IPS DF 6.9 (cell line): ENCODE measurements around the gene SMIM38.
A peak's percentile ranks its signal among the peaks of the same experiment; 100 is the strongest.

Source experiments
- DNase-seq: peaks from one replicate; pipeline ENCODE4 v3.0.0-alpha.2; 2013; ENCODE audit warnings: low read depth, low spot score
- H3K27ac ChIP-seq: one replicate; pipeline ENCODE4 v1.5.1; 2013; ENCODE audit warnings: low read length, control low read depth
- H3K27me3 ChIP-seq: 2 replicates; pipeline ENCODE4 v1.6.1; 2013; ENCODE audit warnings: mild to moderate bottlenecking, low read length; ENCODE audit not compliant: control insufficient read depth, insufficient read depth
- H3K36me3 ChIP-seq: 2 replicates; pipeline ENCODE4 v1.6.1; 2013; ENCODE audit warnings: low read length; ENCODE audit not compliant: control insufficient read depth, insufficient read depth
- H3K4me1 ChIP-seq: 2 replicates; pipeline ENCODE4 v1.6.1; 2013; ENCODE audit warnings: low read length; ENCODE audit not compliant: control insufficient read depth, insufficient read depth
- H3K4me3 ChIP-seq: 2 replicates; pipeline ENCODE4 v1.5.1; 2013; ENCODE audit warnings: mild to moderate bottlenecking, low read length
- H3K9me3 ChIP-seq: 2 replicates; pipeline ENCODE4 v1.6.1; 2013; ENCODE audit warnings: low read length, inconsistent platforms; ENCODE audit not compliant: control insufficient read depth, insufficient read depth
- WGBS: extraction: QIAGEN DNeasy Blood & Tissue Kit; methylation state at CpG from one replicate; pipeline ENCODE4 v1.1.7; 2013; ENCODE audit warnings: mixed read lengths, missing lambda C conversion rate; ENCODE audit not compliant: insufficient read length, insufficient coverage; 5-methylcytosine and 5-hydroxymethylcytosine counted together

The SMIM38 gene

DNA sequence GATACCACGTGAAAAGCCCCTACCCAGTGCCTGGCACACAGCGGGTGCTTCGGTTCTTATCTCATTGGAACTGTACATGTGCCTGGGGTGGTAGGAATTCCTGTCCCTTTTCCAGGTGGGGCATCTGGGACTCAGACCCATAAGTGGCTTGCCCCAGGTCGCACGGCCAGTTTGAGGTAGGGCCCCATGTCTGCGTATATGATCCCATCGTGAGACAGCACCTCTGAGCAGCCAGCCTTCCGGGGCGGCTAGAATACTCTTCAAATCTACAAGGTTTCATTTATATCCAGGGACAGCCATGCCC lies 33.5 kb upstream of the SMIM38 start:
- H3K27me3 ChIP-seq, result no peaks in the 10 kb centered on the region
- peaks cover 11% of the 10 kb centered on the region for H3K4me1 ChIP-seq
- no peaks in the 10 kb centered on the region for H3K9me3 ChIP-seq
- no peak overlapping the region for H3K4me3 ChIP-seq
- no peak overlapping the region for H3K27ac ChIP-seq
- no peaks in the 10 kb centered on the region for H3K36me3 ChIP-seq
- WGBS, result no CpG with 5 or more reads among the region's 9 CpGs
- DNase-seq, result no peak

DNA sequence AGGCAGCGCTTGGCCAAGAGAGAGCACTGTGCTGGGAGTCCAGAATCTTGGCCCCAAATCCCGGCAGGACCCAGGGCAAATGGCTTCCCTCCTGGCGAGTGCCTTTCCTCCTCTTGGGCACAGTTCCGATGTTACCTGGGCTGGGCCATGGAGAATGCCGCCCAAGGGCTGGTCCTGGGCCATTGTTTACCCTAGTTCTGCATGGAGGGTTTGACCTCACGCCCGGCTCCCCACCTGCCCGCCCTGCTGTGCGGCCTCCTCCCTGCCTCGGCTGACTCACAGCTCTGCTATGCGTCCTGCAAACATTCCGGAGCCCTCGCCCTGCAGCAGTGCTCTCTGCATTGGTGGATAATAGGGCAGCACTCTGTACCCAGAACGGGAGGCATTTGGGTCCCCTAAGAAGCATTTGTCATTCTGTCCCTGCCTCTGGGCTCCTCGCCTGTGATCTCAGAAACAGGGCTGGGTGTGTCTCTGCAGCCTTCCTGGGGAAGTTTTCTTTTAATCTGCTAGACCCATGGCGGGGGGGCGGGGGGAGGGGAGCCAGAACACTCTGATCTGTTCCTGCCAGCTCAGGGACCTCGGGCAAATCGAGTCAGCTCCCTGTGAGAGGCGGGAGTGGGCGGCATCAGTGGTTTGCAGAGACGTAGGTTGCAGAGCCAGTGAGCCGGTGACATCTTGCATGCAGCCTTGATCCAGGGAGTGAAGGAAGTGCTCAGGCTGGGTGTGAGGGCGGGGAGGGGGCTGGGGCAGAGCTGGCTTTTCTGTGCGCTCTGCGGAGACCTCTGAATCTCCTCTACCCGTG lies 32.9 kb upstream of the SMIM38 start:
- Histone ChIP-seq H3K27me3 (no peaks in the 10 kb centered on the region), H3K4me3 (no peak overlapping the region)
- no CpG with 5 or more reads among the region's 27 CpGs for WGBS

DNA sequence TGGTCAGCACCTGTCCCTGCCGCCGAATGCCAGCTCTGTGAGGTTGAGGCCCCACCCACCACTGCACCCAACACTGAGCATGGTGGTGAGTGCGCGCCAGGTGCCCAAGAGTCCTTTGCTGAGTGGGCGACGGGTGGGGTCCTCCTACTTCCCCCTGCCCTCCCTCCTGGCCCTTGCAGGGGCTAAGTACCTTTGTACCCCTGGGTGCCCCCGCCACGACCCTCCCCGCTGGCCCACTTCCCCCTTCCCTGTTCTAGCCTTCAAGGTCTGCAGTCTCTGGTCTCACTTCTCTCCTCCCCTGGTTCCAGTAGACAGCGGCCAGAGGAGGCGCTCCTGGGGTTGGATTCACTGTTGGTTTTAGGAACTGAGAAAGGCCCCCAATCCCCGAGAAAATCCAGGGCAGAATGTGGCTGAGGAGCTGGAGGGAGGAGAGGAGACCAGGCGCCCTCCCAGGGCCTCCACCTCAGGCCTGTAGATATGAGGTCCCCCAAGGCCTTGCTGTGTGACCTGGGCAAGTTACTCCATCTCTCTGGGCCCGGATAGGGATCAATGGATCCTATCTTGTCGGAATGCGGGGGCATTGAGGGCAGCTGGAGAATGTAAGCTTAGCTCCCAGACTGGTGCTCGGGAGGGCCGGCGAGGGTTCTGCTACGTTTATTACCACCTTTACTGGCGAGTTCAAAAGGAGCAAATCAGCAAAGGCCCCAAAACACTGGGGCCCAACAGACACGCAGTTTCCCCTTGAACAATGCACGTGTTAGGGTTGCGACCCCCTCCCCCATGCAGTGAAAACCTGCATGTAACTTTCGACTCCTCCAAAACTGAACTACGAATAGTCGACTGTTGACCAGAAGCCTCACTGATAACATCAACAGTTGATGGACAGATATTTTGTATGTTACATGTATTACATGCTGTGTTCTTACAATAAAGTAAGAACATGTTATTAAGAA lies 31.9 kb upstream of the SMIM38 start:
- Histone ChIP-seq H3K9me3 (no peaks in the 10 kb centered on the region), H3K4me1 (peaks cover 11% of the 10 kb centered on the region), H3K27ac (no peak overlapping the region), H3K36me3 (no peaks in the 10 kb centered on the region), H3K4me3 (no peak overlapping the region), H3K27me3 (no peaks in the 10 kb centered on the region)
- DNase-seq, result no peak
- no CpG with 5 or more reads among the region's 27 CpGs for WGBS

More for the DNA sequence above, 32.9 kb upstream of the SMIM38 start:
- DNase-seq, result peak; percentile 74
- H3K36me3 ChIP-seq, result no peaks in the 10 kb centered on the region
- H3K9me3 ChIP-seq, result no peaks in the 10 kb centered on the region
- peaks cover 11% of the 10 kb centered on the region for H3K4me1 ChIP-seq
- no peak overlapping the region for H3K27ac ChIP-seq

DNA sequence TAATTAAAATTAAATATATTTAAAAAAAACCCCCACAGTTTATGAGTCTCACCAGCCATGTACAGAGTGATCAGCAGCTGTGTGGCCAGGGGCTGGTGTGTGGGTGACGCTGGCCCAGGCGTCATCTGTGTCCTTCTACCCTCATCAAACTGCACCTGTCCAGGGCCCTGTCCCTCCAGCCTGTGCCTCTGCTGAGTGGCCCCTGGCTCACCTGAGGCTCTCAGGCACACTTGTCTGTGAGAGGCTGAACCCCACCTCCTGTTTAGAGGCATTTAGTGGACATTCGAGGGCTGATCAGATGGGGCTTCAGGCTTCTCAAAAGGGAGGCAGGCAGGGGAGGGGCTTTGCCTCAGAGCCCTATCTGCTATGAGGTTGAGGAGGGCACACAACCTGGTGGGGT lies 29.9 kb upstream of the SMIM38 start:
- no peaks in the 10 kb centered on the region for H3K27me3 ChIP-seq
- no peak overlapping the region for H3K4me3 ChIP-seq
- no peaks in the 10 kb centered on the region for H3K36me3 ChIP-seq
- DNase-seq, result no peak
- no peak overlapping the region for H3K27ac ChIP-seq
- peaks cover 11% of the 10 kb centered on the region for H3K4me1 ChIP-seq
- no peaks in the 10 kb centered on the region for H3K9me3 ChIP-seq
- WGBS, result no CpG with 5 or more reads among the region's 3 CpGs

DNA sequence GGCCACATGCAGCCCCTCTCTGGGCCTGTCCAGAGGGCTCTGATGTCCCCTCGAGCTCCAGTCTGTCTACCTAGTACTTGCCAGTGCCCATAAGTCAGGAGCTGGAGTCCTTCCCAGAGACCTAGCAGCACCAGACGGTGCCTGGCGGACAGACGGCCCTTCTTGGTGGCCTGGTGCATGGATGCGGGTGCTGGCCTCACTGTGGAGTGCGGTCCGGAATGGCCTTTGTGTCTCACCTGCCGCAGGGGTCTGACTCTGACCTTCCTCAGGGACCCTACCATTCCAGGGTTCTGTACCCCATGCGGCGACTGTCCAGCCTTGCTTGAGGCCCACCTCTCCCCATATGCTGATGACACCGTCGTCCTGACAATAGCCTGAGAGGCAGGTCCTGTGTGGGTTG lies 29.4 kb upstream of the SMIM38 start:
- no peaks in the 10 kb centered on the region for H3K36me3 ChIP-seq
- peaks cover 11% of the 10 kb centered on the region for H3K4me1 ChIP-seq
- DNase-seq, result no peak
- no peak overlapping the region for H3K27ac ChIP-seq
- H3K27me3 ChIP-seq, result no peaks in the 10 kb centered on the region
- H3K9me3 ChIP-seq, result no peaks in the 10 kb centered on the region
- H3K4me3 ChIP-seq, result no peak overlapping the region
- WGBS, result no CpG with 5 or more reads among the region's 12 CpGs

- Histone ChIP-seq H3K9me3 (no peaks in the 10 kb centered on the region), H3K27me3 (no peaks in the 10 kb centered on the region), H3K4me3 (no peak overlapping the region), H3K4me1 (peaks cover 6% of the 10 kb centered on the region), H3K27ac (no peak overlapping the region), H3K36me3 (no peaks in the 10 kb centered on the region)
- no CpG with 5 or more reads among the region's 26 CpGs for WGBS
- no peak for DNase-seq
These were observed 28.5 kb upstream of the SMIM38 start for GRCh38 chr11:69127081-69127850.

- H3K27me3 ChIP-seq, result no peaks in the 10 kb centered on the region
- H3K4me1 ChIP-seq, result peaks cover 4% of the 10 kb centered on the region
- H3K27ac ChIP-seq, result no peak overlapping the region
- DNase-seq, result no peak
- H3K9me3 ChIP-seq, result no peaks in the 10 kb centered on the region
- H3K36me3 ChIP-seq, result no peaks in the 10 kb centered on the region
- WGBS, result no CpG with 5 or more reads among the region's 1 CpG
- H3K4me3 ChIP-seq, result no peak overlapping the region
These were observed 27.9 kb upstream of the SMIM38 start for GRCh38 chr11:69127884-69128283.

DNA sequence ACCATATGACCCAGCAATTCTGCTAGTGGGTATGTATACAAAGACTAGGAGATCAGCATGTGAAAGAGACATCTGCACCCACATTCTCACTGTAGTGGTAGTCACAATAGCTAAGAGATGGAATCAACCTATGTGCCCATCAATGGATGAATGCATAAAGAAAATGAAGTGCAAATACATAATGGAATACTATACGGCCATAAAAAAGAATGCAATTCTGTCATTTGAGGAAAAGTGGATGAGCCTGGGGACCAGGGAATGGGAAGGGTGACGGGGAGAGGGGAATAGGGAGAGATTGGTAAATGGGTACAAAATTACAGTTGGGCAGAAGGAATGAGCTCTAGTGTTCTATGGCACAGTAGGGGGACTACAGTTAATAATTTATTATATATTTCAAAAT lies 26.7 kb upstream of the SMIM38 start:
- no peak for DNase-seq
- no peak overlapping the region for H3K27ac ChIP-seq
- 100% methylated on average over 1 of the region's 2 CpGs for WGBS

DNA sequence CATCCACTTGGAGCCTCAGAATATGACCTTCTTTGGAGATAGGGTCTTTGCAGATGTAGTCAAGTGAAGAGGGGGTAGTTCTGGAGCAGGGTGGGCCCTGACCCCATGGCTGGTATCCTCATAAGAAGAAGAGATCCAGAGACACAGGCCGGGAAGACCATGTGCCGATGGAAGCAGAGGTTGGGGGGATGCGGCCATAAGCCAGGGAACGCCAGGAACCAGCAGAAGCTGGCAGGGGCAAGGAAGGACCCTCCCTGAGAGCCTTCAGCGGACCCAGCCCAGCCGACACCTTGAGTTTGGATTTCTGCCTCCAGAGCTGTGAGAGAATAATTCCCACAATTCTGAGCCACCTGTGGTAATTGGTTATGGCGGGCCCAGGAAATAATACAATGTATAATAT lies 26.1 kb upstream of the SMIM38 start:
- Histone ChIP-seq H3K4me3 (no peak overlapping the region), H3K36me3 (no peaks in the 10 kb centered on the region), H3K27ac (no peak overlapping the region), H3K9me3 (no peaks in the 10 kb centered on the region), H3K27me3 (no peaks in the 10 kb centered on the region), H3K4me1 (0 out of 2 replicates have a peak, but pooled peaks cover 1% of the 10 kb centered on the region)
- no peak for DNase-seq
- WGBS, result no CpG with 5 or more reads among the region's 7 CpGs

More for the DNA sequence above, 26.7 kb upstream of the SMIM38 start:
- Histone ChIP-seq H3K27me3 (no peaks in the 10 kb centered on the region), H3K4me3 (no peak overlapping the region), H3K36me3 (no peaks in the 10 kb centered on the region), H3K4me1 (0 out of 2 replicates have a peak, but pooled peaks cover 1% of the 10 kb centered on the region), H3K9me3 (no peaks in the 10 kb centered on the region)

DNA sequence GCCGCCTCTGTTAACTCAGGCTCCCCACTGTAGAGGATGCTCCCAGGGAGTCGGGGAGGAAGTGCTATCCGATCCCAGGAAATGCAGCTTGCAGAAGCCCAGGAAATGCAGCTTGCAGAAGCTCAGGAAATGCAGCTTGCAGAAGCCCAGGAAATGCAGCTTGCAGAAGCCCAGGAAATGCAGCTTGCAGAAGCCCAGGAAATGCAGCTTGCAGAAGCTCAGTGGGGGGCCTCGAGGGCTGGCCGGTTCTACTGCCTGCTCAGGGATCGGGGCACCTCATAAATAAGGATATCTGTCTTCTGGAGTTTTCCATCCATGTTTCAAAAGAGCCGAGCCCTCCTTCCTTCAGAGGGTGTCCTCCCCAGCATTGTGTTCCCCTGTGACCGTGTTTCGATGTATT lies 25.1 kb upstream of the SMIM38 start:
- no peaks in the 10 kb centered on the region for H3K27me3 ChIP-seq
- H3K27ac ChIP-seq, result no peak overlapping the region
- H3K9me3 ChIP-seq, result no peaks in the 10 kb centered on the region
- H3K4me3 ChIP-seq, result no peak overlapping the region
- no peaks in the 10 kb centered on the region for H3K4me1 ChIP-seq
- DNase-seq, result no peak
- H3K36me3 ChIP-seq, result no peaks in the 10 kb centered on the region
- WGBS, result no CpG with 5 or more reads among the region's 9 CpGs
